ENCODE results near the gene THSD4. TPM values are rescaled to one million over a fixed set of nuclear protein-coding genes. Genes with fewer than 3 reads are reported as not detected.

THSD4 gene
- total and polyA plus RNA-seq, 2 of the 4 experiments (the other 2 are of a cell fraction): 25.5 to 31.1 TPM

DNA sequence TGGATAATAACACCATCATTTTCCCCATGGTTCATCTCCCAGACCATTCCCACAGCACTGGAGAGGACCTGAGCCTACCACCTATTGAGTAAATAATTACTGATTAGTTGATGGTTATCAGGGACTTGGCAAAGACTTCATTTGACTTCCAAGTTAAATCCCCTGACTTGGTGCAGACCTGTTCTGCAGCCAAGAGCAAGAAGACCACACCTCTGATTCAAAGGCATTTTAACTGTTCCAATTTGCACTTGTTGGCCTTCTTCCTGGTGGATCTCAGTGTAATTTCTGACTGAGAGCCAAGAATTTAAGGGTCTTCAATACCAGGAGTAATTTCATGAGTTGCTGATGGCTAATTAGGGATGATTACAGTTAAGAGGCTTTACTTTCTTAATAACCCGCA lies 24.0 kb downstream of the THSD4 start:
- in situ Hi-C loops (cut with MboI; ENCODE audit: low sequenced_read_pairs): no loop called here
- Histone ChIP-seq H2BK15ac (ENCODE audit: low read depth, low read length) (peak overlapping the region; percentile 32; the same call in 1 of the 3 replicates), H2AFZ (replicated peaks; ENCODE audit: low read length, poor library complexity) (no peak overlapping the region), H3K4ac (ENCODE audit: low read depth, low read length) (no peak overlapping the region), H2AK5ac (ENCODE audit: low read depth, low read length) (peak overlapping the region; percentile 40; the same call in 1 of the 2 replicates), H4K5ac (ENCODE audit: low read depth, low read length) (no peak overlapping the region), H3K27me3 (ENCODE audit: control insufficient read depth, insufficient read depth, low read length) (no peaks in the 10 kb centered on the region), H3K9ac (ENCODE audit: low read depth, low read length) (no peak overlapping the region), H3K36me3 (ENCODE audit: control insufficient read depth, insufficient read depth, low read length) (peaks cover 8% of the 10 kb centered on the region), H3K9me3 (ENCODE audit: control insufficient read depth, insufficient read depth, low read length) (no peaks in the 10 kb centered on the region), H2AK9ac (replicated peaks; ENCODE audit: low read depth, low read length, poor library complexity) (no peak overlapping the region), H2BK120ac (ENCODE audit: low read depth, low read length) (no peak overlapping the region), H3K4me3 (ENCODE audit: insufficient read depth, low read depth, low read length) (no peak overlapping the region), H3K56ac (ENCODE audit: extremely low read depth, insufficient read depth, low read length) (no peak overlapping the region), H3K14ac (replicated peaks; ENCODE audit: low read depth, low read length) (no peak overlapping the region), H3K23ac (ENCODE audit: low read depth, low read length) (0 out of 2 replicates have a peak overlapping the region, but pooled peaks have one; percentile 31), H4K91ac (ENCODE audit: insufficient read depth, low read depth, low read length) (no peak overlapping the region), H4K8ac (ENCODE audit: low read depth in 2 of 2, low read length in 2 of 2) (no peak overlapping the region), H2BK20ac (ENCODE audit: low read depth, low read length) (no peak overlapping the region), H3K79me1 (ENCODE audit: low read depth in 1 of 2, low read length in 2 of 2) (peaks cover 23 to 63% of the 10 kb centered on the region in 2 experiments), H3K18ac (ENCODE audit: low read depth, low read length) (no peak overlapping the region), H3K9me1 (ENCODE audit: insufficient read depth, low read length) (peaks cover 21% of the 10 kb centered on the region), H2BK5ac (ENCODE audit: low read depth, low read length, poor library complexity, severe bottlenecking) (no peak overlapping the region), H4K20me1 (ENCODE audit: insufficient read depth, low read length) (no peaks in the 10 kb centered on the region), H3K4me2 (ENCODE audit: low read depth, low read length) (no peak overlapping the region), H3K4me1 (ENCODE audit: control insufficient read depth, insufficient read depth, low read length) (peaks cover 14% of the 10 kb centered on the region), H3K27ac (ENCODE audit: insufficient read depth, low read length) (no peak overlapping the region)
- ChIA-PET POLR2A (ENCODE audit: unreplicated experiment) (no interaction called here), CTCF (no interaction called here)
- BruUV-seq (replicated peaks): no TSS peak
- WGBS, 2 experiments (ENCODE audit: extremely low coverage in 2 of 2, insufficient read length in 1 of 2): no CpG with 5 or more reads among the region's 1 CpG
- no peak for ATAC-seq (ENCODE audit: low read depth)
- TF ChIP-seq RFX5 (IDR thresholded peaks at IDR 0.05; ENCODE audit: low read depth, low read length) (no peak), RAD21 (IDR thresholded peaks at IDR 0.05; ENCODE audit: low read length) (no peak), BHLHE40 (IDR thresholded peaks at IDR 0.05; ENCODE audit: low read depth, low read length) (no peak), CEBPB (IDR thresholded peaks at IDR 0.05; ENCODE audit: low read depth, low read length) (no peak), NFE2L2 (IDR thresholded peaks at IDR 0.05; ENCODE audit: low read depth, low read length) (no peak), FOS (IDR thresholded peaks at IDR 0.05; ENCODE audit: low read depth, low read length) (no peak), MAZ (IDR thresholded peaks at IDR 0.05; ENCODE audit: borderline replicate concordance, low read depth, low read length) (no peak)
- TF ChIP-seq, protein P1, sequence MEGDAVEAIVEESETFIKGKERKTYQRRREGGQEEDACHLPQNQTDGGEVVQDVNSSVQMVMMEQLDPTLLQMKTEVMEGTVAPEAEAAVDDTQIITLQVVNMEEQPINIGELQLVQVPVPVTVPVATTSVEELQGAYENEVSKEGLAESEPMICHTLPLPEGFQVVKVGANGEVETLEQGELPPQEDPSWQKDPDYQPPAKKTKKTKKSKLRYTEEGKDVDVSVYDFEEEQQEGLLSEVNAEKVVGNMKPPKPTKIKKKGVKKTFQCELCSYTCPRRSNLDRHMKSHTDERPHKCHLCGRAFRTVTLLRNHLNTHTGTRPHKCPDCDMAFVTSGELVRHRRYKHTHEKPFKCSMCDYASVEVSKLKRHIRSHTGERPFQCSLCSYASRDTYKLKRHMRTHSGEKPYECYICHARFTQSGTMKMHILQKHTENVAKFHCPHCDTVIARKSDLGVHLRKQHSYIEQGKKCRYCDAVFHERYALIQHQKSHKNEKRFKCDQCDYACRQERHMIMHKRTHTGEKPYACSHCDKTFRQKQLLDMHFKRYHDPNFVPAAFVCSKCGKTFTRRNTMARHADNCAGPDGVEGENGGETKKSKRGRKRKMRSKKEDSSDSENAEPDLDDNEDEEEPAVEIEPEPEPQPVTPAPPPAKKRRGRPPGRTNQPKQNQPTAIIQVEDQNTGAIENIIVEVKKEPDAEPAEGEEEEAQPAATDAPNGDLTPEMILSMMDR (conservative IDR thresholded peaks at IDR 0.05; ENCODE audit: low read depth, low read length): no peak
- intact Hi-C loops (cut with micrococcal nuclease): no loop called here
- no peak for DNase-seq
- dilution Hi-C loops (cut with HindIII; ENCODE audit: low sequenced_read_pairs, unreplicated experiment): no loop called here

Data from IMR-90 (cell line).